Ascending aorta (tissue), 2 donors: ENCODE results near the gene KLK6. TPM values are rescaled to one million over a fixed set of nuclear protein-coding genes. Genes with fewer than 3 reads are reported as not detected.

Source experiments
- DNase-seq, 2 donors: peaks; one replicate each; pipeline ENCODE4 v3.0.0-alpha.2; 2019; ENCODE audit warnings: low spot score in 2 of 2
- H3K27ac ChIP-seq, 2 donors: fragments of 200-600 bp; sonication (generic); one replicate each; pipeline ENCODE4 v1.5.1; 2016 to 2017; ENCODE audit warnings: mild to moderate bottlenecking in 1 of 2
- H3K27me3 ChIP-seq: fragments of 200-600 bp; sonication (generic); one replicate; pipeline ENCODE4 v1.5.1; 2017
- H3K36me3 ChIP-seq, 2 donors: fragments of 200-600 bp; sonication (generic); one replicate each; pipeline ENCODE4 v1.5.1; 2016
- H3K4me1 ChIP-seq, 2 donors: fragments of 200-600 bp; sonication (generic); one replicate each; pipeline ENCODE4 v1.5.1; 2016 to 2017; ENCODE audit warnings: mild to moderate bottlenecking in 1 of 2
- H3K4me3 ChIP-seq, 2 donors: fragments of 200-600 bp; sonication (generic); one replicate each; pipeline ENCODE4 v1.5.1; 2016 to 2017; ENCODE audit warnings: mild to moderate bottlenecking in 1 of 2
- H3K9me3 ChIP-seq, 2 donors: fragments of 200-600 bp; sonication (generic); one replicate each; pipeline ENCODE4 v1.5.1; 2016
- CTCF ChIP-seq, 3 experiments: fragments of 200-600 bp in 2 of 3; fragments of 450-650 bp in 1 of 3; sonication (generic) in 2 of 3; IDR thresholded peaks; one replicate each; pipeline ENCODE4 v1.5.1; 2016 to 2019; ENCODE audit warnings: antibody characterized with exemption in 3 of 3, mild to moderate bottlenecking in 1 of 3, moderate library complexity in 1 of 3
- intact Hi-C: fragments of 100-400 bp; cut with DNase I; formaldehyde crosslinking; loops from one replicate; pipeline ENCODE4 v1.15.1; 2023
- total RNA-seq: library from RNA; depleted of rRNA; stranded (reverse); fragments of >200 nt; gene quantifications from one replicate; pipeline ENCODE4 v1.1.0, GENCODE V29; 2016

KLK6 gene
- total RNA-seq, 1 donor from 2014 or later, result not detected

DNA sequence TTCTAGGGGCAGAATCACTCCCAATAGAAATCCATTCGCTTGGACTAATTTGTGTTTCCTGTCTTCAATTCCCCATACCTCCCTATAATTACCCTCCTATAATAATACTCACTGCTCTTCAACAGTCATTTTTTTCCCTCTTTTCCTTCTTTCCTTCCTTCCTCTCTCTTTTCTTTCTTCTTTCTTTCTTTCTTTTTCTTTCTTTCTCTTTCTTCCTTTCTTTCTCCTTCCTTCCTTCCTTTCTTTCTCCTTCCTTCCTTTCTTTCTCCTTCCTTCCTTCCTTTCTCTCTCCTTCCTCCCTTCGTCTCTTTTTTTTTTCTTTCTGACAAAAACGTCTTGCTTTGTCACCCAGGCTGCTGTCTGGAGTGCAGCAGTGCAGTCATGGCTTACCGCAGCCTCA, 24.6 kb downstream of the KLK6 start:
- H3K36me3 ChIP-seq, result no peaks in the 10 kb centered on the region
- H3K27me3 ChIP-seq, result no peaks in the 10 kb centered on the region
- no peak overlapping the region for H3K27ac ChIP-seq
- no peak for TF ChIP-seq CTCF (IDR thresholded peaks at IDR 0.05)
- H3K9me3 ChIP-seq, result no peaks in the 10 kb centered on the region
- no peaks in the 10 kb centered on the region for H3K4me1 ChIP-seq
- no peak overlapping the region for H3K4me3 ChIP-seq
- intact Hi-C loops, result no loop called here
- no peak for DNase-seq

DNA sequence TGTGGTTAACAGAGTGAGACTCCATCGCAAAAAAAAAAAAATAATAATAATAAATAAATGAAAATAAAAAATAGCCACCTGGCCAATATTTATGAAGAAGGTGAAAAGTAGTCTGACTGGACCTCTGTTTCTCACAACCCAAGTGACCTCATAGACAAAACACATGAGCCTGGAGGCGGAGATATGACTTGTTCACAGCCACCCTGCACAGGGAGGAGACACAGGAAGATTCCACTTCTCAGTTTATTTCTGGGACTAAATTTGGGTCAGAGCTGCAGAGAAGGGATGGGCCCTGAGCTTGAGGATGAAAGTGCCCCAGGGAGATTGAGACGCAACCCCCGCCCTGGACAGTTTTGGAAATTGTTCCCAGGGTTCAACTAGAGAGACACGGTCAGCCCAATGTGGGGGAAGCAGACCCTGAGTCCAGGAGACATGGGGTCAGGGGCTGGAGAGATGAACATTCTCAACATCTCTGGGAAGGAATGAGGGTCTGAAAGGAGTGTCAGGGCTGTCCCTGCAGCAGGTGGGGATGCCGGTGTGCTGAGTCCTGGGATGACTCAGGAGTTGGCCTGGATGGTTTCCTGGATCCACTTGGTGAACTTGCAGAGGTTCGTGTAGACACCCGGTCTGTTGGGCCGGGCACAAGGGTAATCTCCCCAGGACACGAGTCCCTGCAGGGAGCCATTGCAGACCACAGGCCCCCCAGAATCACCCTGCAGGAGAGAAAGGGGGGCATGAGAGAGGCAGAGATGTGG, 26.1 kb downstream of the KLK6 start:
- H3K27ac ChIP-seq, result no peak overlapping the region
- H3K4me3 ChIP-seq, result no peak overlapping the region
- H3K36me3 ChIP-seq, result no peaks in the 10 kb centered on the region
- no peaks in the 10 kb centered on the region for H3K4me1 ChIP-seq
- no peaks in the 10 kb centered on the region for H3K27me3 ChIP-seq
- TF ChIP-seq CTCF (IDR thresholded peaks at IDR 0.05), result no peak
- no peaks in the 10 kb centered on the region for H3K9me3 ChIP-seq
- intact Hi-C loops, result no loop called here
- no peak for DNase-seq

GRCh38 chr19:50939596-50939995, 29.8 kb downstream of the KLK6 start:
- DNase-seq, result no peak
- Histone ChIP-seq H3K36me3 (no peaks in the 10 kb centered on the region), H3K9me3 (no peaks in the 10 kb centered on the region), H3K27ac (no peak overlapping the region), H3K4me3 (no peak overlapping the region), H3K27me3 (no peaks in the 10 kb centered on the region), H3K4me1 (no peaks in the 10 kb centered on the region)
- TF ChIP-seq CTCF (IDR thresholded peaks at IDR 0.05), result no peak
- intact Hi-C loops, result no loop called here

GRCh38 chr19:50933640-50934039, 35.8 kb downstream of the KLK6 start:
- no peak for TF ChIP-seq CTCF (IDR thresholded peaks at IDR 0.05)
- Histone ChIP-seq H3K27me3 (no peaks in the 10 kb centered on the region), H3K4me3 (no peak overlapping the region), H3K27ac (no peak overlapping the region), H3K36me3 (no peaks in the 10 kb centered on the region), H3K4me1 (no peaks in the 10 kb centered on the region), H3K9me3 (no peaks in the 10 kb centered on the region)
- intact Hi-C loops, result no loop called here
- DNase-seq, result no peak

DNA sequence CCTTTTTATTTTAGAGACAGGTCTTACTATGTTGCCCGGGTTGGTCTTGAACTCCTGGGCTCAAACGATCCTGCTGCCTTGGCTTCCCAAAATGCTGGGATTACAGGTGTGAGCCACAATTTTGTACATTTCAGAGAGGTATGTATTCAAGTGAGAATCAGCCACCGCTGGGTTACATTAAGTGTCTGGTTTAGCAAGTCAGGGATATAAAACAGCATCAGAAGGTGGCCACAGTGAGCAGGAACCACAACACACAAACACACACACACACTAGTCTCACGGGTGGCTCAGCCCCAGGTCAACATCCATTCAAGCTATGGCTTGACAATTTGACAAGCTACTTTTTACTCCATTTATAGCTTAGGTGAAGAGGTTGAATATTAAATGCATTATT, 36.7 kb downstream of the KLK6 start:
- no peak overlapping the region for H3K4me3 ChIP-seq
- intact Hi-C loops, result no loop called here
- no peaks in the 10 kb centered on the region for H3K27me3 ChIP-seq
- DNase-seq, result no peak
- no peak overlapping the region for H3K27ac ChIP-seq
- H3K36me3 ChIP-seq, result no peaks in the 10 kb centered on the region
- H3K4me1 ChIP-seq, result no peaks in the 10 kb centered on the region
- no peaks in the 10 kb centered on the region for H3K9me3 ChIP-seq
- TF ChIP-seq CTCF (IDR thresholded peaks at IDR 0.05), result no peak
